22Rv1 (cell line): ENCODE measurements around the gene PRCC.

Source experiments
- ZFX ChIP-seq: fragments of 450-650 bp; IDR thresholded peaks from 2 replicates; pipeline ENCODE4 v1.6.1; 2017; ENCODE audit warnings: antibody characterized with exemption, borderline replicate concordance
- TF ChIP-seq, protein P1 (sequence below): fragments of 450-650 bp; IDR thresholded peaks from 2 replicates; pipeline ENCODE4 v1.5.1; 2017; ENCODE audit warnings: mild to moderate bottlenecking

DNA sequence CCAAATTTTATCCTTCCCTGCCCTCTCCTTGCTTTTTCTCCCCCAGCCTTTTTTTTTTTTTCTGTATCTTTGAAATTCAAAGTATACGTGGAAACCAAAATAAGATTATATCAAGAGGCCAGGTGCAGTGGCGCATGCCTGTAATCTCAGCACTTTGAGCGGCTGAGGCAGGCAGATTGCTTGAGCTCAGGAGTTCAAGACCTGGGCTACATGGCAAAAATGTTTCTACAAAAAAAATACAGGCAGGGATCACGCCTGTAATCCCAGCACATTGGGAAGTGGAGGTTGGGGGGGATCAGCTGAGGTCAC, 6.6 kb upstream of the PRCC start:
- TF ChIP-seq, protein P1, sequence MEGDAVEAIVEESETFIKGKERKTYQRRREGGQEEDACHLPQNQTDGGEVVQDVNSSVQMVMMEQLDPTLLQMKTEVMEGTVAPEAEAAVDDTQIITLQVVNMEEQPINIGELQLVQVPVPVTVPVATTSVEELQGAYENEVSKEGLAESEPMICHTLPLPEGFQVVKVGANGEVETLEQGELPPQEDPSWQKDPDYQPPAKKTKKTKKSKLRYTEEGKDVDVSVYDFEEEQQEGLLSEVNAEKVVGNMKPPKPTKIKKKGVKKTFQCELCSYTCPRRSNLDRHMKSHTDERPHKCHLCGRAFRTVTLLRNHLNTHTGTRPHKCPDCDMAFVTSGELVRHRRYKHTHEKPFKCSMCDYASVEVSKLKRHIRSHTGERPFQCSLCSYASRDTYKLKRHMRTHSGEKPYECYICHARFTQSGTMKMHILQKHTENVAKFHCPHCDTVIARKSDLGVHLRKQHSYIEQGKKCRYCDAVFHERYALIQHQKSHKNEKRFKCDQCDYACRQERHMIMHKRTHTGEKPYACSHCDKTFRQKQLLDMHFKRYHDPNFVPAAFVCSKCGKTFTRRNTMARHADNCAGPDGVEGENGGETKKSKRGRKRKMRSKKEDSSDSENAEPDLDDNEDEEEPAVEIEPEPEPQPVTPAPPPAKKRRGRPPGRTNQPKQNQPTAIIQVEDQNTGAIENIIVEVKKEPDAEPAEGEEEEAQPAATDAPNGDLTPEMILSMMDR = no peak
- no peak for TF ChIP-seq ZFX
